HG03354 (cell line): ENCODE results near the gene TUBG1.
A peak's percentile ranks its signal among the peaks of the same experiment; 100 is the strongest.
"Not testable (repeated sequence)": the region's sequence is repeated elsewhere in the genome, so short reads cannot be mapped to it uniquely, and the experiment has no call there.

ENCODE experiments used
- ATAC-seq: cut with Tn5 transposase; IDR thresholded peaks from one replicate; pipeline ENCODE4 v1.9.1; 2021; ENCODE audit warnings: mild to moderate bottlenecking; ENCODE audit not compliant: unreplicated experiment, poor library complexity, severe bottlenecking

TUBG1 gene

GRCh38 chr17:42617956-42618431 lies 8.5 kb downstream of the TUBG1 start:
- ATAC-seq, result peak; percentile 18

GRCh38 chr17:42618442-42619150 lies 9.1 kb downstream of the TUBG1 start:
- peak; percentile 78 for ATAC-seq

GRCh38 chr17:42621987-42622386 lies 12.5 kb downstream of the TUBG1 start:
- not testable (repeated sequence) for ATAC-seq

- no peak for ATAC-seq
Measured at GRCh38 chr17:42623271-42623670, 13.8 kb downstream of the TUBG1 start.

- no peak for ATAC-seq
Measured at GRCh38 chr17:42623732-42624596, 14.5 kb downstream of the TUBG1 start.

GRCh38 chr17:42627032-42627764 lies 17.7 kb downstream of the TUBG1 start:
- not testable (repeated sequence) for ATAC-seq

- no peak for ATAC-seq
Measured at GRCh38 chr17:42629411-42630009, 20.0 kb downstream of the TUBG1 start.

- ATAC-seq, result no peak
Measured at GRCh38 chr17:42632949-42633444, 23.5 kb downstream of the TUBG1 start.

- no peak for ATAC-seq
Measured at GRCh38 chr17:42639525-42640113, 30.1 kb downstream of the TUBG1 start.

GRCh38 chr17:42640121-42640520 lies 30.6 kb downstream of the TUBG1 start:
- no peak for ATAC-seq

- ATAC-seq, result no peak
Measured at GRCh38 chr17:42642336-42642735, 32.9 kb downstream of the TUBG1 start.

- no peak for ATAC-seq
Measured at GRCh38 chr17:42647778-42648177, 38.3 kb downstream of the TUBG1 start.

- no peak for ATAC-seq
Measured at GRCh38 chr17:42651392-42651791, 41.9 kb downstream of the TUBG1 start.

- no peak for ATAC-seq
Measured at GRCh38 chr17:42653179-42654124, 44.0 kb downstream of the TUBG1 start.

- ATAC-seq, result no peak
Measured at GRCh38 chr17:42655528-42655927, 46.0 kb downstream of the TUBG1 start.

- ATAC-seq, result no peak
Measured at GRCh38 chr17:42657824-42658588, 48.5 kb downstream of the TUBG1 start.

GRCh38 chr17:42659079-42659931 lies 49.8 kb downstream of the TUBG1 start, which contains the start of gene TUBG2:
TSS of gene TUBG2 (plus strand) at chr17:42659284. CDS start at chr17:42659504, 220 bp downstream.
- peak; percentile 45 for ATAC-seq
